Activated CD4-positive, alpha-beta T cell treated with anti-CD3 and anti-CD28 coated beads, Interleukin-2, amount 10 ng/mL, durations not matched to agents 24 days and 14 days (primary cell): ENCODE results near the gene LFNG. TPM values are rescaled to one million over a fixed set of nuclear protein-coding genes. Genes with fewer than 3 reads are reported as not detected.

ENCODE experiments used
- DNase-seq: peaks from one replicate; pipeline ENCODE4 v3.0.0; 2022
- H3K27ac Mint-ChIP-seq: one replicate; pipeline ENCODE4 v1.8.0; 2022; ENCODE audit warnings: mild to moderate bottlenecking, mixed read lengths
- H3K27me3 Mint-ChIP-seq: one replicate; pipeline ENCODE4 v1.8.0; 2022; ENCODE audit warnings: mixed read lengths
- H3K36me3 Mint-ChIP-seq: one replicate; pipeline ENCODE4 v1.8.0; 2022; ENCODE audit warnings: low read depth, mild to moderate bottlenecking, mixed read lengths
- H3K4me1 Mint-ChIP-seq: one replicate; pipeline ENCODE4 v1.8.0; 2021; ENCODE audit warnings: mixed read lengths
- H3K4me3 Mint-ChIP-seq: one replicate; pipeline ENCODE4 v1.8.0; 2022; ENCODE audit warnings: mild to moderate bottlenecking, moderate library complexity, mixed read lengths
- H3K9me3 Mint-ChIP-seq: one replicate; pipeline ENCODE4 v1.8.0; 2021; ENCODE audit warnings: mixed read lengths
- intact Hi-C: fragments of 100-400 bp; cut with micrococcal nuclease; formaldehyde crosslinking; loops from one replicate; pipeline ENCODE4 v1.15.1; 2023
- total RNA-seq: library from RNA; stranded (reverse); gene quantifications from 2 replicates; pipeline ENCODE4 v1.2.3, GENCODE V29; 2022

LFNG gene
- total RNA-seq, 1 donor from 2014 or later = 34.2 TPM

DNA sequence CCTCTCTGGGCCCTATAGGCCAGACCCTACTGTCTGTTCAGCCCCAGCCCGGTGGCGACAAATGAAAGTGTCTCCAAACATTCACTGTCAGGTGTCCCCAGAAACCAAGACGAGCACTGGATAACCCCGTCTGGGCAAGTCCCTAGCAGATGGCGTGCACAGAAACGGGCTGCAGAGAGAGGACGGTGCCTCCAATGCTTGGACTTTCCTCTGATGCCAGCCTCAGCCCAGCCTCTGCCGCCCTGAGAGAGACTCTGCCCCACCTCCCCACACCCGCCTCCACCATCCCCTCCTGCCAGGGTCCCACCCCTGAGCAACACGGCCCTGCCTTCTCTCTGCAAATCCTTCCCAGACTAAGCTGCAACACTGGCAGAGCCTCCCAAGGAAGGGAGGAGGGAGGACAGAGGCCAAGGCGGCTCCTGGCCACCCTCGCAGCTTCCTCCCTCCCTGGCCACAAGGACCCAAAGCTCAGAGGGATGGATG is 7.4 kb upstream of the LFNG start:
- DNase-seq = peak; percentile 68
- Mint-ChIP-seq H3K4me3 (peak overlapping the region; percentile 64), H3K36me3 (no peaks in the 10 kb centered on the region), H3K9me3 (no peaks in the 10 kb centered on the region), H3K4me1 (peaks cover 42% of the 10 kb centered on the region), H3K27ac (peak overlapping the region; percentile 89), H3K27me3 (no peaks in the 10 kb centered on the region)
- intact Hi-C loops = no loop called here

DNA sequence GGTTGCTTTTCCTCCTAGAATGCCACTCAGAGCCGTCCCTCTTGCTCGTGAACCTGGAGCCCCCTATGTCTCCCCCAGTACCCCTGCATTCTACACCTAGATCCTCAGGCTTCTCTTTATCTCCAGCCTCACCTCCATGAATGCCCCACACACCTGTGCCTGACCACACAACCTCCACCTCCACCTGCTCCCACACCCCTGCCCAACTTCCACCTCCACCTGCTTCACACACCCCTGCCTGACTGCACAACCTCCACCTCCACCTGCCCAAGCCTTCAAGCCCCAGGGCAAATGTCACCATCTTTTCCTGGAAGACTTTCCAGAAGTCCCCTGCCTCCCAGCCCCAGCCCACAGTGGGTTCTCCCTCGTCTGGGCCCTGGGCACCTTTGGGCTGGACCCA is 6.9 kb upstream of the LFNG start:
- H3K27me3 Mint-ChIP-seq = peaks cover 3% of the 10 kb centered on the region
- peaks cover 47% of the 10 kb centered on the region for H3K4me1 Mint-ChIP-seq
- peak overlapping the region; percentile 75 for H3K27ac Mint-ChIP-seq
- peak overlapping the region; percentile 21 for H3K4me3 Mint-ChIP-seq
- intact Hi-C loops = no loop called here
- H3K9me3 Mint-ChIP-seq = no peaks in the 10 kb centered on the region
- DNase-seq = no peak
- no peaks in the 10 kb centered on the region for H3K36me3 Mint-ChIP-seq

DNA sequence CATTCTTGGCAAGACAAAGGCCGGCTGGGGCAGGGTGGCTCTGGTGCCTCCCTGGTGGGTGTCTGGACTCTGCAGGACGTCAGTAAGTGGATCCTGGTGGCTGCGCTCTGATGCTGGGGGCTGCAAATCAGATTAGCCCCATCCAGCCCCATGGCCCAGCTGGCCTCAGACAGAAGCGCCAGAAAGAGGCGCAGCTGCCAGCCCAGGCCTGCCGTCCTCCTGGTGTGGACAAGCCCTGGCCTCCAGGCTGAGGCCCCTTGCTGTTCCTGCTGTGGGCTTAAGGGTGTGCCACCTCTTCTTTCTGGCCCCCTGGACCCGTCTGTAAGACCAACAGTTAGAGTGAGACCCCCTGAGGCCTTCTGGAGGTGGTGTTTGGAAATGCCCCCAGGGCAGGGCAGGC is 5.9 kb upstream of the LFNG start:
- Mint-ChIP-seq H3K36me3 (no peaks in the 10 kb centered on the region), H3K4me1 (peaks cover 44% of the 10 kb centered on the region), H3K27ac (no peak overlapping the region), H3K27me3 (peaks cover 7% of the 10 kb centered on the region), H3K4me3 (no peak overlapping the region), H3K9me3 (no peaks in the 10 kb centered on the region)
- intact Hi-C loops = no loop called here
- no peak for DNase-seq

DNA sequence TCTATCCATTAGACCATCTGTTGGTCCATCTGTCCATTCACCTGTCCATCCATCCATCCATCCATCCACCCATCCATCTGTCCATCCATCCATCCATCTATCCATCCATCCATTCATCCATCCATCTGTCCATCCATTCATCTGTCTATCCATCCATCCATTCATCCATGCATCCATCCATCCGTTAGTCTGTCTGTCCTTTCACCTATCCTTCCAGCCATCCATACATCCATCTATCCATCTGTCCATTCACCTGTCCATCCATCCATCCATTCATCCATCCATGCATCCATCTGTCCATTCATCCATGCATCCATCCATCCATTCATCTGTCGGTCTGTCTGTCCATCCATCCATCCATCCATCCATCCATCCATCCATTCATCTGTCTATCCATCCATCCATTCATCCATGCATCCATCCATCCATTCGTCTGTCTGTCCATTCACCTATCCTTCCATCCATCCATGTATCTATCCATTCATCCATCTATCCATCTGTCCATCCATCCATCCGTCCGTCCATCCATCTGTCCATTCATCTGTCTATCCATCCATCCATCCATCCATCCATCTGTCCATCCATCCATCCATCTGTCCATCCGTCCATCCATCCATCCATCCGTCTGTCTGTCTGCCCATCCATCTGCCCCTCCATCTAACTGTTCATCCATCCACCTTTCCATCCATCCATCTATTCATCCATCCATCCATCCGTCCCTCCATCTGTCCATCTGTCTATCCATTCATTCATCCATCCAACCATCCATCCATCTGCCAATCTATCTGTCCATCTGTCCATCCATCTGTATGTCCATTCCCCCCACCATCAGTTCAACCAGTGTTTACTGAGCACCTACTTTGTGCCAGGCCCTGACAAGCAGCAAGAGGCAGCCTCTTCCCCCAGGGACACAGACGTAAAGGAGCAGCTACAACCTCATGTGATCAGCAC is 4.8 kb upstream of the LFNG start:
- no peak for DNase-seq
- peaks cover 35% of the 10 kb centered on the region for H3K4me1 Mint-ChIP-seq
- H3K27me3 Mint-ChIP-seq = peaks cover 7% of the 10 kb centered on the region
- H3K27ac Mint-ChIP-seq = no peak overlapping the region
- H3K4me3 Mint-ChIP-seq = no peak overlapping the region
- H3K9me3 Mint-ChIP-seq = no peaks in the 10 kb centered on the region
- intact Hi-C loops = loop anchor here (5.0 kb wide), 1 partner anchor 162 kb away; the partner anchor contains the start of gene EIF3B
- no peaks in the 10 kb centered on the region for H3K36me3 Mint-ChIP-seq

DNA sequence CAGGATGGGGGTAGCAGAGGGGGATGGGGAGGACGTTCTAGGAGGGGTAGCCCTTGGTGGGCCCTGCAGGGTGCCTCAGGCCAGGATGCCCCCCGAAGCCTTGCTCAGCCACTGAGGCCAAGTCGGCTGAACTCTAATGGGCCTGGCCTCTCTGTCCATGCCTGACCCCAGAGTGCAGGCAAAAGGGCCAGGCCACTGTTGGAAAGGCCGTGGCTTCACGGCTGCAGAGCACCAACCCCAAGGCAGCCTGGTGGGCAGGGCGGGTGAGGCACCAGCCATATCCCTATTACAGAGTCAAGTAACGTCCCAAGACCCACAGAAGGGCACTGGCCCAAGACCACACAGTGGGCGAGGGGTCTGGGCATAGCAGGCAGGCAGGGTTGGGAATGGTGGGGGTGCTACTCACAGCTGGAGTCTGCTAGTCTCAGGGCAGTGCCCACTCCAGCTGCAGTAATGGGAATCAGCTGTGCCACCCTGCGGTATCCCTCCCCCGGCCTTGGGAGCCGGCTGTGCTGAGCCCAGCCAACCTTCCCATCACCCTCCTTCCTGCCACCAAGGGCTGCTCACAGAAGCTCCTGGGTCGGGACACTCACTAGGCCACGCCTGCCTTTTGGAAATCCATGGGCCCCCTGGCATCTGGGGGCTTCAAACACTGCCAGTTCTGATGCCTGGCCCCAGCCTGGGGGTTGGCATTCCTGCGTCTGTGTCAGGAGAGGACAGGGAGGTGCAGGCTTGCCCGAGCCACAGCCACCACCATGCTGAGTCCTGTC is 4.0 kb upstream of the LFNG start:
- intact Hi-C loops = loop anchor here (5.0 kb wide), 1 partner anchor 163 kb away; the partner anchor contains the start of gene EIF3B
- Mint-ChIP-seq H3K27ac (no peak overlapping the region), H3K9me3 (no peaks in the 10 kb centered on the region), H3K36me3 (no peaks in the 10 kb centered on the region), H3K27me3 (peaks cover 7% of the 10 kb centered on the region), H3K4me1 (peaks cover 34% of the 10 kb centered on the region), H3K4me3 (no peak overlapping the region)
- DNase-seq = no peak

DNA sequence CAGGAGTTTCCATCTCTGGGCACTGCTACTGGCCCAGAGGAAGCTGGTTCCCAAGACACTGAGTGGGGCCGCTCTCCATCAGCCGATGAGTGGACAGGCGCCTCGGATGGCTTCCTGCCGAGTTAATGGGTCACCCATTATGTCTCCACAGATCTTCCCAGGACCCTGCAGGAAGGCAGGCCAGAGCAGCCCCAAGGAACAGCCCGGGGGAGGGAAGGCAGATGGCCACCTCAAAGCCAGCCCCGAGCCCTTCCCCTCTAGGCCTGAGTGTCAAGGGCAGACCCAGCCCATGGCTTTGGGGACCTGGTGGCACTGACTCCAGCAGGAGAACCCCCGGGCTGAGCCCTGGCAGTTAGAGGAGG is 3.4 kb upstream of the LFNG start:
- intact Hi-C loops = loop anchor here (5.0 kb wide), 1 partner anchor 164 kb away; the partner anchor contains the start of gene EIF3B
- Mint-ChIP-seq H3K9me3 (no peaks in the 10 kb centered on the region), H3K27me3 (peaks cover 7% of the 10 kb centered on the region), H3K4me1 (peaks cover 34% of the 10 kb centered on the region), H3K4me3 (no peak overlapping the region), H3K36me3 (no peaks in the 10 kb centered on the region), H3K27ac (no peak overlapping the region)
- no peak for DNase-seq

DNA sequence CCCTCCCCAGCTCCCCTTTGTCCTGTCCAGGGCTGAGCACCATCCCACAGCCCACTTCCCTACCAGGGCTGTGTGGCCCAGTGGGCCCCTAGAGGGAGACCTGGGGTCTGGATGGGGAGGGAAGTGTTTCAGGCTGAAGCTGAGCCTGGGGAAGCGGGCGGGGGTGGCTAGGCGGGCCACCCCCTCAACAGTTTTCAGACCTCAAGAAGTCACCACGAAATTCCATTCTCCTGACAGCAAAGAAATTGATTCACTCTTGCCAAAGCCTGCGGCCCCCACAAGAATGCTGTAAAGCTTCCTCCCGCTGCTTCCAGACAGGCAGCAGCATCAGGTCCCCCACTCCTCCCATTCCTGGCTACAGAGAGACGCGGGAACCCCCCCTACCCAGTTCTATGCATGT is 2.5 kb upstream of the LFNG start:
- intact Hi-C loops = loop anchor here (5.0 kb wide), 1 partner anchor 165 kb away; the partner anchor contains the start of gene EIF3B
- Mint-ChIP-seq H3K27ac (no peak overlapping the region), H3K4me1 (peaks cover 36% of the 10 kb centered on the region)

DNA sequence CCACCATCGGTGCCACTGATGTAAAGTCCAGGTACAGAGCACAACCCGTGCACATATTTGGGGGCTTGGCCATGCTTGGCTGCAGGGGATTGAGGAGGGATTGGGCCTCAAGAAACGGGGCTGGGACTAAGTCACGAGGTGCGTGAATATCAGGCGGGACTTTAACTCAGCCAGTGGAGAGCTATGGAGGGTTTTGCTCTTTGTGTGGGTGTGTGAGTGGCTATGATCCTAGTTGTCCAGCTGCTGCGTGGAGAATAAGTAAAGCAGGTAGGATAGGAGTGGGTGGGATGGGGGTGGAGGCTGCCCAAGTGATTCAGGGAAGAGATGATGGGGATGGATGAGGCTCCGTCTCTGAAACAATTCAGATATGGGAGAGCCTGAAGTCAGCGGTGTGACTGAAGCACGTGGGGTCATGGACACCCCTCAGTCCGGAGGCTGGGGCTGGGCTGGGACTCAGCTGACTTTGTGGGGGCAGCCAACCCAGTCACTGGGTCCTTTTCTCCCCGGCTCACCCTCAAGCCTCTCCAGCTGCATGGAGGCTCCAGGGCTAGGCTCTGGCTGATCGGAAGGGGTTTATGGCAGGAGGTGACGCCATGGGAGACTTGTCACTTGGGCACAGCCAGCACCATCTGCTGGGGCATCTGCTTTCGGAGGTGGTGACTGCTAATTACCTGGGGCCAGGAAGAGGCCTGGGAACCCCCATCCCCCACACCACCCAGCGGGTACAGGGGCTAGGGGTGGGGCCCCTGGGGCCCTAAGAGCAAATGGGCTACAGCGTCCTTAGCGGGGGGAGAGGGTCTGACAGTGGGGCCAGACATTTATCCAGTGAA is 1.7 kb upstream of the LFNG start:
- intact Hi-C loops = loop anchor here (5.0 kb wide), 1 partner anchor 166 kb away; the partner anchor contains the start of gene EIF3B
- Mint-ChIP-seq H3K9me3 (no peaks in the 10 kb centered on the region), H3K4me3 (peak overlapping the region; percentile 31), H3K4me1 (peaks cover 35% of the 10 kb centered on the region), H3K27me3 (peaks cover 7% of the 10 kb centered on the region), H3K36me3 (peaks cover 9% of the 10 kb centered on the region), H3K27ac (peak overlapping the region; percentile 37)
- no peak for DNase-seq

More for the DNA sequence above, 2.5 kb upstream of the LFNG start:
- Mint-ChIP-seq H3K27me3 (peaks cover 7% of the 10 kb centered on the region), H3K4me3 (no peak overlapping the region), H3K9me3 (no peaks in the 10 kb centered on the region), H3K36me3 (peaks cover 5% of the 10 kb centered on the region)
- DNase-seq = no peak

DNA sequence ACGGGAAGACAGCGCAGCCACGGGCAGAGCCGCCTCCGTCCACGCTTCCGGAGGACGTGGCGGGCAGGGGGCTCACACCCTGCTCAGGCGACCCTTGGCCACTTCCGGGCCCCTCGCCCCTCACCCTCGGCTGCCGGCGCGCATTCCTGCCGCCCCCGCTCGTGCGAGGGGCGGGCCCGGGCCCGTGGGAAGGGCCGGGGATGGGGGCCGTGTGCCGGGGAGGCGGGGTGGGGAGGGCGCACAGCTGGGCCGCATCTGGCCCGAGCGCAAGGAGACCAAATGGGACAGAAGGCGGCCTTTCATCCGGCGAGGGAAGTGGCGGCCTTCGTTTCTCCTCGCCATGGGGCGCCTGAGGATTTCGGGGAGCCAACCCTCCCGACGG is 846 bp upstream of the LFNG start:
- Mint-ChIP-seq H3K9me3 (no peaks in the 10 kb centered on the region), H3K36me3 (peaks cover 12% of the 10 kb centered on the region), H3K27me3 (peaks cover 7% of the 10 kb centered on the region), H3K4me1 (peaks cover 35% of the 10 kb centered on the region), H3K27ac (peak overlapping the region; percentile 63), H3K4me3 (peak overlapping the region; percentile 75)
- no peak for DNase-seq
- intact Hi-C loops = loop anchor here (1.0 to 5.0 kb wide), 2 partner anchors 7 to 166 kb away; partner anchors contain the start of gene EIF3B

DNA sequence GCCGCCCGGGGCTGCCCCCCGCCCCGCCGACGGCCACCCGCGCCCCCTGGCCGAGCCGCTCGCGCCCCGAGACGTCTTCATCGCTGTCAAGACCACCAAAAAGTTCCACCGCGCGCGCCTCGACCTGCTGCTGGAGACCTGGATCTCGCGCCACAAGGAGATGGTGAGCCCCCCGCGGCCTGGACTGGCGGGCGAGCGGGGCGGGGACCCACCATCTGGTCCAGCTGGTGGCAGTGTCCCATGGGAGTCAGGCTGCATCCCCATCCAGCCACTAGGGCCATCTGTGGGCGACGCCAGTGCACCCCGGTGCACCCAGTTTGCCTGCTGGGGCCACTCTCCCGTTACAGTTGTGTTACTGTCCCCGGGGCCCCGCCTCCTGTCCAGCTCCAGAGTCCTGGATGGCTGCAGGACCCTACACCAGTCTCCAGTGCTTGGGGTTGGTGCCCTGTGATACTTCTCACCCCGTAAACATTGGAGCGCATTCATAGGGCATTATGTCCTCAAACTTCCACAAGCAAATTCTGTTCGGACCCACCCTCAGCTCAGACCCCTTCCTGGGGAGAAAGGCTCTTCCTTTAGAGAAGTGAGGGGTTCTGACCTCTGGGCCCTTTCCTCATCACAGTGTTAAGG is 672 bp downstream of the LFNG start:
- DNase-seq = peak; percentile 82
- Mint-ChIP-seq H3K36me3 (peaks cover 12% of the 10 kb centered on the region), H3K27me3 (peaks cover 7% of the 10 kb centered on the region), H3K9me3 (no peaks in the 10 kb centered on the region), H3K4me1 (peaks cover 35% of the 10 kb centered on the region), H3K4me3 (peak overlapping the region; percentile 97), H3K27ac (peak overlapping the region; percentile 91)
- intact Hi-C loops = loop anchor here (5.0 kb wide), 3 partner anchors 43 to 192 kb away; partner anchors contain the start of genes CHST12 and GRIFIN

DNA sequence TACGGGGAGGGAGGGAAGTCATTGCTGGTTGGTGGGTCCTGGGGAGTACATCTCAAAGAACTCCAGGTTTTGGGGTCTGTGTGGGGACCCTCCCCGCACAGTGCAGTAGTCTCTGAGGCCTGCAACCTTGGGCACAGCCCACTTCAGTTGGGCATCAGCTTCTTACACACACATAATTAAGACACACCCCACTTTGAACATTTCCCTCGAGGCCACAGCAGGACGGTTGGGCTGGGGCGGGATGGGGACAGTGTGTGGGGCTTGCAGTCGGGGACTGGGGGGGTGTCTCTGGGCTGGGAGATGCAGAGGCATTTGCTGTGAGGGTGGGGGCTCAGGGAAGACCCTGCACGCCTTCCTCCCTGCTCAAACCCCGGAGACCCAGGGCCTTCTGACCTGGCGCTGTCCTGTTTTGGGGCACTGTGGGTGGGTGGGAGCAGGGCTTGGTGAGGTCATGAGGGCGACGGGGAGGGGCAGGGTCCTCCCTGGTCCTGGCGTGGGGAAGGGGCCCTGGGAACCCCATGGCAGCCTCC is 1.3 kb downstream of the LFNG start:
- Mint-ChIP-seq H3K4me3 (peak overlapping the region; percentile 97), H3K36me3 (peaks cover 14% of the 10 kb centered on the region), H3K4me1 (peaks cover 36% of the 10 kb centered on the region), H3K9me3 (no peaks in the 10 kb centered on the region), H3K27me3 (peaks cover 7% of the 10 kb centered on the region), H3K27ac (peak overlapping the region; percentile 91)
- DNase-seq = peak; percentile 72
- intact Hi-C loops = loop anchor here (5.0 kb wide), 3 partner anchors 44 to 191 kb away; partner anchors contain the start of genes CHST12 and GRIFIN

DNA sequence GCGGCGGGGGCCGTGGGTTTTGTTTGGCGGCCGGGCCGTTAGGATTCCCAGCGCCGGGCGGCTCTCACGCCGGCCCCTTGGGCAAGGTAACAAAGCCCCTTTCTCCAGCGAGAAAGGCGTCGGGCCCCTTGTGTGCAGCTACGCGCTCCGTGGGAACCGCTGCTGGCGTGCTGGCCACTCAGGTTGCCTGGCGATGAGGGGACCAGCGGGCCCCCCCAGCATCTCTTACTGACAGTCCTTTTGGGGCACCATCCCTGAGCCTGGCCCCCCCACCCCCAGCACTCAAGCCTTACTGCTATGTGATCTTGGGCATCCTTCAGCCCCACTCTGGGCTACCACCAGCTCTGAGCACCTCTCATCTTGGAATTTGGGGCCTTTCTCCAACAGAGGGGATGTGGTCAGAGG is 1.8 kb downstream of the LFNG start:
- Mint-ChIP-seq H3K36me3 (peaks cover 17% of the 10 kb centered on the region), H3K4me1 (peaks cover 37% of the 10 kb centered on the region), H3K27ac (peak overlapping the region; percentile 93), H3K4me3 (peak overlapping the region; percentile 97), H3K27me3 (peaks cover 7% of the 10 kb centered on the region), H3K9me3 (no peaks in the 10 kb centered on the region)
- intact Hi-C loops = loop anchor here (5.0 kb wide), 3 partner anchors 44 to 191 kb away; partner anchors contain the start of genes CHST12 and GRIFIN
- no peak for DNase-seq
